Measurements from ENCODE around the gene TMEM43.
"Not testable (repeated sequence)": the region's sequence is repeated elsewhere in the genome, so short reads cannot be mapped to it uniquely, and the experiment has no call there.

TMEM43 gene

DNA sequence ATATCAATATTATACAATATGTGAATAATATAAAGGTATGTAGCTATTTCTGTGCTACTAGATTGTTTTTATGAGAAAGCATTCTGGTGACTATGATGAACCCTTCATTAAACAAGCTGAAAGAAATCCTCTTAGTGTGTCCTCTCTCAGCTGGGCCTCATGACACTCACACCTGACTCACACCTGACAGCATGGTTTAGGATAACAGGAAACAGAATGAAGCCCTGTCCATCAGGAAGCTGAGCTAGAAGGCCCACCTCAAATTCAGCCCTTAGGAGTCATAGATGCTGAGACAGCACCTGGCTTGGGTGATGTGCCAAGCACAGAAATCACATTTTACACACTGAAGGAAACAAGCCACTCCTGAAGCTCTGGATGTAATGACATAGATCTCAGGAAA is 31.0 kb upstream of the TMEM43 start:
- no peaks in the 10 kb centered on the region for H3K36me3 ChIP-seq
- no peaks in the 10 kb centered on the region for H3K4me1 ChIP-seq
- H3K27me3 ChIP-seq = peaks cover 2% of the 10 kb centered on the region; the same call in 1 of the 2 replicates
- DNase-seq = no peak
- H3K9me3 ChIP-seq = no peaks in the 10 kb centered on the region
- TF ChIP-seq CTCF (IDR thresholded peaks at IDR 0.05; ENCODE audit: low read depth, low read length) = no peak
- H3K4me3 ChIP-seq (ENCODE audit: low read depth, low read length) = no peak overlapping the region

DNA sequence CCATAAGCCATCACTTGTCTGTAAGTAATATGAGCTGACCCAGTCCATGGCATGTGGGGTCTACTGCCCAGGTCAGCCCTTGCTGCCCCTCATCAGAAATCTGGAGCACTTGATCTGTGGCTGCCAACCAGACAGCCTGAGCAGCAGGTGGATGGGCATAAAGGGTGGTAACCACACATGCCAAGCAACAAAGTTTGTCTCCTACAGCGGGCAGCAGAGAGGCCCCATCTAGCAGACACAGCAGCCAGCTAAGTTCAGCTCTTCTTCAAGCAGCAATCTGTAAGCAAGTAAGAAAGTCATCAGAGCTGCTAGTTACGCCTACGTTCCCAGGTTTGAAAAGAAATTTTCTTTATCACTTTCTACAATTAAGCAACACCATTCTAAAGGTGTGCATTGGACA is 28.1 kb upstream of the TMEM43 start:
- H3K4me1 ChIP-seq = no peaks in the 10 kb centered on the region
- no peak for DNase-seq
- no peak for TF ChIP-seq CTCF (IDR thresholded peaks at IDR 0.05; ENCODE audit: low read depth, low read length)

GRCh38 chr3:14097616-14098391 is 27.0 kb upstream of the TMEM43 start:
- DNase-seq = no peak
- Histone ChIP-seq H3K27me3 (peaks cover 2% of the 10 kb centered on the region; the same call in 1 of the 2 replicates), H3K36me3 (no peaks in the 10 kb centered on the region), H3K4me1 (no peaks in the 10 kb centered on the region), H3K9me3 (no peaks in the 10 kb centered on the region), H3K4me3 (ENCODE audit: low read depth, low read length) (no peak overlapping the region)
- no peak for TF ChIP-seq CTCF (IDR thresholded peaks at IDR 0.05; ENCODE audit: low read depth, low read length)

More for the DNA sequence above, 28.1 kb upstream of the TMEM43 start:
- H3K36me3 ChIP-seq = no peaks in the 10 kb centered on the region
- no peak overlapping the region for H3K4me3 ChIP-seq (ENCODE audit: low read depth, low read length)
- peaks cover 2% of the 10 kb centered on the region; the same call in 1 of the 2 replicates for H3K27me3 ChIP-seq
- no peaks in the 10 kb centered on the region for H3K9me3 ChIP-seq

GRCh38 chr3:14109821-14110220 is 15.0 kb upstream of the TMEM43 start:
- not testable (repeated sequence) for H3K36me3 ChIP-seq; H3K4me1 ChIP-seq; DNase-seq; H3K4me3 ChIP-seq (ENCODE audit: low read depth, low read length); H3K27me3 ChIP-seq; H3K9me3 ChIP-seq

- H3K9me3 ChIP-seq = no peaks in the 10 kb centered on the region
- no peaks in the 10 kb centered on the region; the same call in 1 of the 2 replicates for H3K36me3 ChIP-seq
- no peaks in the 10 kb centered on the region for H3K4me1 ChIP-seq
- H3K4me3 ChIP-seq (ENCODE audit: low read depth, low read length) = no peak overlapping the region
- H3K27me3 ChIP-seq = no peaks in the 10 kb centered on the region
- no peak for TF ChIP-seq CTCF (IDR thresholded peaks at IDR 0.05; ENCODE audit: low read depth, low read length)
- no peak for DNase-seq
Measured at GRCh38 chr3:14110699-14111098, 14.2 kb upstream of the TMEM43 start.

GRCh38 chr3:14113965-14114635 is 10.8 kb upstream of the TMEM43 start:
- TF ChIP-seq CTCF (IDR thresholded peaks at IDR 0.05; ENCODE audit: low read depth, low read length) = peak; percentile 24; the same call in 1 of the 2 replicates
- no peak for DNase-seq
- no peaks in the 10 kb centered on the region; the same call in 1 of the 2 replicates for H3K36me3 ChIP-seq

More at GRCh38 chr3:14113965-14114635, 10.8 kb upstream of the TMEM43 start:
- no peaks in the 10 kb centered on the region for H3K27me3 ChIP-seq
- H3K9me3 ChIP-seq = no peaks in the 10 kb centered on the region
- no peaks in the 10 kb centered on the region for H3K4me1 ChIP-seq
- H3K4me3 ChIP-seq (ENCODE audit: low read depth, low read length) = no peak overlapping the region
